Tibial nerve (tissue), 4 donors: ENCODE results near the gene EFCAB6. TPM values are rescaled to one million over a fixed set of nuclear protein-coding genes. Genes with fewer than 3 reads are reported as not detected.

Source experiments
- DNase-seq, 2 donors: peaks; one replicate each; pipeline ENCODE4 v3.0.0-alpha.2; 2019; ENCODE audit warnings: low spot score in 2 of 2
- H3K27ac ChIP-seq, 4 donors: fragments of 200-600 bp; sonication (generic) in 3 of 4; one replicate each; pipeline ENCODE4 v1.5.1; 2017 to 2019; ENCODE audit warnings: mild to moderate bottlenecking in 1 of 4
- H3K27me3 ChIP-seq, 2 donors: fragments of 200-600 bp; sonication (generic) in 1 of 2; one replicate each; pipeline versions ENCODE4 v1.5.1 to v1.6.0; 2017 to 2019
- H3K36me3 ChIP-seq, 3 donors: fragments of 200-600 bp; sonication (generic); one replicate each; pipeline ENCODE4 v1.5.1; 2018 to 2019
- H3K4me1 ChIP-seq, 4 donors: fragments of 200-600 bp; sonication (generic) in 3 of 4; one replicate each; pipeline ENCODE4 v1.5.1; 2017 to 2019
- H3K4me3 ChIP-seq, 4 donors: fragments of 200-600 bp; sonication (generic) in 3 of 4; one replicate each; pipeline ENCODE4 v1.5.1; 2017 to 2019; ENCODE audit warnings: mild to moderate bottlenecking in 1 of 4, moderate library complexity in 1 of 4
- H3K9me3 ChIP-seq, 4 donors: fragments of 200-600 bp; sonication (generic) in 3 of 4; one replicate each; pipeline ENCODE4 v1.5.1; 2017 to 2019
- EP300 ChIP-seq, 2 donors: sonication (generic); formaldehyde crosslinking; IDR thresholded peaks; one replicate each; pipeline ENCODE4 v1.6.1; 2017; ENCODE audit warnings: antibody characterized with exemption in 2 of 2, mild to moderate bottlenecking in 1 of 2
- POLR2A ChIP-seq, 2 donors: fragments of 450-650 bp; IDR thresholded peaks; one replicate each; pipeline ENCODE4 v1.6.1; 2017; ENCODE audit warnings: antibody characterized with exemption in 2 of 2, mild to moderate bottlenecking in 2 of 2, moderate library complexity in 2 of 2
- WGBS, 2 donors: methylation state at CpG; one replicate each; pipeline ENCODE4 v1.1.5; 2018; 5-methylcytosine and 5-hydroxymethylcytosine counted together
- total RNA-seq, 4 donors: library from RNA; depleted of rRNA; stranded (reverse); fragments of >200 nt; gene quantifications; one replicate each; pipeline ENCODE4 v1.1.0, GENCODE V29; 2016
- TF ChIP-seq, protein P1 (sequence below), 5 experiments: fragments of 200-600 bp in 3 of 5; fragments of 450-650 bp in 2 of 5; sonication (generic) in 3 of 5; IDR thresholded peaks; one replicate each; pipeline ENCODE4 v1.5.1; 2016 to 2019; ENCODE audit warnings: antibody characterized with exemption in 5 of 5, mild to moderate bottlenecking in 3 of 5, moderate library complexity in 2 of 5

EFCAB6 gene
- total RNA-seq, 4 donors from 2014 or later: 3.3 to 9.2 (median 6.8) TPM

DNA sequence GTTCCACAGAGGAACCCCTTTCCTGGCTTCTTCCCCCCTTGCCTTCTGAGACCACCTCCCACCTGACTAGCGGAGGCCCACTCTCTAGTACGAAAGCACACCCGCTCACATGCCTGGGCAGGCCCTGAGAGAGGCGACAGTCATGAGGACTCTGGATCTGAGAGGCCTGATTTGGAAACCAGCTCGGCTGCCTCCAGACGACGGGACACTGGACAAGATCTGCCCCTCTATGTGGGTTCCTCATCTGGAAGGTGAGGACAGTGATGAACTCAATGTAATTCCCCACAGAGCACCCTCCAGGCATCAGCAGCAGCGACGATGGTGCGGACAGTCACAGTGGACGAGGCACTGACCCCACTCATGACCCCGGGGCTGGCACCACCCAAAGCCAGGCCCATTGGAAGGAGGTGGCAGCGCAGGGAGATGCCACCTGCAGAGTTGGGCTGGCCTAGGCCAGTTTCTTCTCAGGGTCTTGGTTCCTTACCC, 42.7 kb upstream of the EFCAB6 start:
- Histone ChIP-seq H3K27me3 (peaks cover 0 to 27% of the 10 kb centered on the region in 2 donors), H3K4me1 (no peaks in the 10 kb centered on the region), H3K4me3 (no peak overlapping the region), H3K27ac (no peak overlapping the region), H3K36me3 (no peaks in the 10 kb centered on the region), H3K9me3 (peaks cover 0 to 30% (median 2%) of the 10 kb centered on the region in 4 donors)
- no peak for TF ChIP-seq POLR2A (IDR thresholded peaks at IDR 0.05)
- no peak for DNase-seq
- 89 to 96% methylated on average over 13 of the region's 13 CpGs for WGBS, 2 donors

DNA sequence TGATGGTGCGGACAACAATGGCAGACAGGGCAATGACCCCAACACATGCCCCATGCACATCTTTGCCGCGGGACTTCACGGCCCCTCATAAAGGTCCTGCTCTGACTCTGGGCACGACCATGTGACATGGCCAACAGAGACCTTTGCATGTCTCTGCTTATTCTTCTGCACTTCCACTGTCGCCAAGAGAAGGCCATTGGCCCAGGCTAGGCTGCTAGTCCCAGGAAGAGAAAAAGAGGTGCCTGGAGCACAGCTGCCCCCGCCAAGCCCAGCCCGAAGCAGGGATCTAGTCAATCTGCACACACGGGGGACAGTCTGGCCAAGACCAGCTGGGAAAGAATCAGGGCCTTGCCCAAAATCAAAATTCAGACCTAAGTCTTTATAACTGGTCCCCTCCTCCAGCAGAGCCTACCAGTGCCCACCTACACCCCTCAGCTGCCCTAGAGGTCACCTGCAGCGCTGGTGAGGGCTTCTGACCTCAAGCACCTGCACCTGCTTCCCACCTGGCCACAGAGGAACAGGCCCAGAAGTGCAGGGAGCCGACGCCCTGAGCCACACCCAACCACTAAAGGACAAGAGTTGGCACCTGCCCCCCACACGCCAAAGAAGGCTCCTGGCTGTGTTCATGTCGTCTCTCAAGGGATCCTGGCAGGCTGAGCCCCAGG, 42.1 kb upstream of the EFCAB6 start:
- Histone ChIP-seq H3K27ac (no peak overlapping the region), H3K36me3 (no peaks in the 10 kb centered on the region), H3K4me1 (no peaks in the 10 kb centered on the region), H3K4me3 (no peak overlapping the region), H3K27me3 (peaks cover 0 to 22% of the 10 kb centered on the region in 2 donors), H3K9me3 (peaks cover 0 to 35% (median 2%) of the 10 kb centered on the region in 4 donors)
- WGBS, 2 donors: 74 to 93% methylated on average over 14 of the region's 14 CpGs
- TF ChIP-seq, protein P1, sequence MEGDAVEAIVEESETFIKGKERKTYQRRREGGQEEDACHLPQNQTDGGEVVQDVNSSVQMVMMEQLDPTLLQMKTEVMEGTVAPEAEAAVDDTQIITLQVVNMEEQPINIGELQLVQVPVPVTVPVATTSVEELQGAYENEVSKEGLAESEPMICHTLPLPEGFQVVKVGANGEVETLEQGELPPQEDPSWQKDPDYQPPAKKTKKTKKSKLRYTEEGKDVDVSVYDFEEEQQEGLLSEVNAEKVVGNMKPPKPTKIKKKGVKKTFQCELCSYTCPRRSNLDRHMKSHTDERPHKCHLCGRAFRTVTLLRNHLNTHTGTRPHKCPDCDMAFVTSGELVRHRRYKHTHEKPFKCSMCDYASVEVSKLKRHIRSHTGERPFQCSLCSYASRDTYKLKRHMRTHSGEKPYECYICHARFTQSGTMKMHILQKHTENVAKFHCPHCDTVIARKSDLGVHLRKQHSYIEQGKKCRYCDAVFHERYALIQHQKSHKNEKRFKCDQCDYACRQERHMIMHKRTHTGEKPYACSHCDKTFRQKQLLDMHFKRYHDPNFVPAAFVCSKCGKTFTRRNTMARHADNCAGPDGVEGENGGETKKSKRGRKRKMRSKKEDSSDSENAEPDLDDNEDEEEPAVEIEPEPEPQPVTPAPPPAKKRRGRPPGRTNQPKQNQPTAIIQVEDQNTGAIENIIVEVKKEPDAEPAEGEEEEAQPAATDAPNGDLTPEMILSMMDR (IDR thresholded peaks at IDR 0.05): no peak
- TF ChIP-seq POLR2A (IDR thresholded peaks at IDR 0.05) (no peak), EP300 (IDR thresholded peaks at IDR 0.05) (no peak)
- no peak for DNase-seq

- no peak for DNase-seq
- peaks cover 0 to 13% of the 10 kb centered on the region in 2 donors for H3K27me3 ChIP-seq
- peaks cover 0 to 35% (median 2%) of the 10 kb centered on the region in 4 donors for H3K9me3 ChIP-seq
- H3K4me3 ChIP-seq: no peak overlapping the region
- no peak overlapping the region for H3K27ac ChIP-seq
- TF ChIP-seq EP300 (IDR thresholded peaks at IDR 0.05): no peak
- TF ChIP-seq, protein P1 (IDR thresholded peaks at IDR 0.05): no peak
- TF ChIP-seq POLR2A (IDR thresholded peaks at IDR 0.05): no peak
- 79 to 82% methylated on average over 10 of the region's 10 CpGs for WGBS, 2 donors
- no peaks in the 10 kb centered on the region for H3K4me1 ChIP-seq
- H3K36me3 ChIP-seq: no peaks in the 10 kb centered on the region
These were observed 41.3 kb upstream of the EFCAB6 start for GRCh38 chr22:43853328-43853931.

- H3K9me3 ChIP-seq: peaks cover 0 to 28% (median 2%) of the 10 kb centered on the region in 4 donors
- no peak overlapping the region for H3K4me3 ChIP-seq
- peaks cover 0 to 8% of the 10 kb centered on the region in 2 donors for H3K27me3 ChIP-seq
- H3K36me3 ChIP-seq: no peaks in the 10 kb centered on the region
- no peak for DNase-seq
- no peaks in the 10 kb centered on the region for H3K4me1 ChIP-seq
- 75 to 76% methylated on average over 19 of the region's 19 CpGs for WGBS, 2 donors
- no peak overlapping the region for H3K27ac ChIP-seq
- TF ChIP-seq, protein P1 (IDR thresholded peaks at IDR 0.05): no peak
- TF ChIP-seq EP300 (IDR thresholded peaks at IDR 0.05) (no peak), POLR2A (IDR thresholded peaks at IDR 0.05) (no peak)
These were observed 40.6 kb upstream of the EFCAB6 start for GRCh38 chr22:43852573-43853327.

GRCh38 chr22:43851979-43852307, 39.8 kb upstream of the EFCAB6 start:
- WGBS, 2 donors: 34 to 49% methylated on average over 3 of the region's 3 CpGs
- H3K27ac ChIP-seq: no peak overlapping the region
- TF ChIP-seq POLR2A (IDR thresholded peaks at IDR 0.05) (no peak), EP300 (IDR thresholded peaks at IDR 0.05) (no peak)
- TF ChIP-seq, protein P1 (IDR thresholded peaks at IDR 0.05): no peak
- no peak for DNase-seq
- H3K36me3 ChIP-seq: no peaks in the 10 kb centered on the region
- H3K9me3 ChIP-seq: peaks cover 0 to 20% (median under 1%) of the 10 kb centered on the region in 4 donors
- H3K4me1 ChIP-seq: no peaks in the 10 kb centered on the region
- peaks cover 0 to 4% of the 10 kb centered on the region in 2 donors for H3K27me3 ChIP-seq
- no peak overlapping the region for H3K4me3 ChIP-seq
